Mucosa of descending colon (tissue), 3 donors: Measurements from ENCODE around the gene CPEB4. TPM values are rescaled to one million over a fixed set of nuclear protein-coding genes. Genes with fewer than 3 reads are reported as not detected.

Experiments
- ATAC-seq: fragments of 200-7000 bp; cut with Tn5 transposase; one replicate; pipeline ENCODE4 v1.9.1; 2020; ENCODE audit warnings: mild to moderate bottlenecking, moderate library complexity
- DNase-seq, 3 donors: peaks; one replicate each; pipeline ENCODE4 v3.0.0-alpha.2; 2020
- H3K36me3 ChIP-seq: fragments of 200-600 bp; one replicate; pipeline ENCODE4 v1.8.0; 2021; ENCODE audit warnings: low read depth, mild to moderate bottlenecking
- H3K4me1 ChIP-seq: fragments of 200-600 bp; one replicate; pipeline ENCODE4 v1.8.0; 2021; ENCODE audit warnings: low read depth, mild to moderate bottlenecking
- H3K4me3 ChIP-seq: fragments of 200-600 bp; one replicate; pipeline ENCODE4 v1.8.0; 2021; ENCODE audit warnings: mild to moderate bottlenecking
- H3K9me3 ChIP-seq: fragments of 200-600 bp; one replicate; pipeline ENCODE4 v1.8.0; 2021; ENCODE audit warnings: mild to moderate bottlenecking
- CTCF ChIP-seq: fragments of 200-600 bp; IDR thresholded peaks from one replicate; pipeline ENCODE4 v1.8.0; 2022; ENCODE audit warnings: antibody characterized with exemption, mild to moderate bottlenecking
- intact Hi-C, 2 donors: fragments of 100-400 bp; cut with DNase I in 1 of 2; cut with micrococcal nuclease in 1 of 2; formaldehyde crosslinking; loops; one replicate each; pipeline versions ENCODE4 v1.11.0 to v1.11.1; 2022; cut with DNase I, micrococcal nuclease
- total RNA-seq, 3 donors: library from RNA; stranded (reverse); fragmentation: NEBNext Ultra II Directional in 2 of 3; extraction: Animal tissue kit (Norgen Biotek cat#: 25700) in 2 of 3; gene quantifications; one replicate each; pipeline versions ENCODE4 v1.2.1 to v1.2.4, GENCODE V29; 2021 to 2023
- donor health status: DM: no; HTN: no; CAD: no; lungs with moderate emphysema.
- donor health status: DM: no; HTN: no; CAD: no.
- donor health status: DM: no; HTN: yes; CAD: no.

Gene CPEB4
- total RNA-seq, 3 donors from 2014 or later = 31.8 to 51.3 (median 32.1) TPM

- TF ChIP-seq CTCF = no peak
- H3K9me3 ChIP-seq = no peaks in the 10 kb centered on the region
- intact Hi-C loops = no loop called here
- no peaks in the 10 kb centered on the region for H3K36me3 ChIP-seq
- H3K4me1 ChIP-seq = no peaks in the 10 kb centered on the region
- DNase-seq (no peak), ATAC-seq (no peak)
- no peak overlapping the region for H3K4me3 ChIP-seq
Measured at GRCh38 chr5:173946323-173946722, 58.2 kb downstream of the CPEB4 start.

- intact Hi-C loops = no loop called here
- DNase-seq (no peak), ATAC-seq (no peak)
- TF ChIP-seq CTCF = no peak
- no peak overlapping the region for H3K4me3 ChIP-seq
- H3K36me3 ChIP-seq = no peaks in the 10 kb centered on the region
- H3K4me1 ChIP-seq = no peaks in the 10 kb centered on the region
- H3K9me3 ChIP-seq = no peaks in the 10 kb centered on the region
Measured at GRCh38 chr5:173950829-173951228, 62.7 kb downstream of the CPEB4 start.

- H3K36me3 ChIP-seq = no peaks in the 10 kb centered on the region
- ATAC-seq = no peak
- H3K4me3 ChIP-seq = no peak overlapping the region
Measured at GRCh38 chr5:173953528-173954090, 65.5 kb downstream of the CPEB4 start.

GRCh38 chr5:173954671-173955521 lies 66.7 kb downstream of the CPEB4 start:
- no peak for TF ChIP-seq CTCF
- Histone ChIP-seq H3K4me3 (no peak overlapping the region), H3K9me3 (no peaks in the 10 kb centered on the region), H3K4me1 (no peaks in the 10 kb centered on the region), H3K36me3 (no peaks in the 10 kb centered on the region)
- no peak for DNase-seq
- intact Hi-C loops = no loop called here
- ATAC-seq = no peak

More at GRCh38 chr5:173953528-173954090, 65.5 kb downstream of the CPEB4 start:
- Histone ChIP-seq H3K4me1 (no peaks in the 10 kb centered on the region), H3K9me3 (no peaks in the 10 kb centered on the region)
- no peak for DNase-seq
- intact Hi-C loops = no loop called here
- no peak for TF ChIP-seq CTCF

GRCh38 chr5:173960986-173961385 lies 72.8 kb downstream of the CPEB4 start:
- intact Hi-C loops = no loop called here
- DNase-seq (no peak), ATAC-seq (no peak)
- Histone ChIP-seq H3K9me3 (no peaks in the 10 kb centered on the region), H3K4me1 (no peaks in the 10 kb centered on the region), H3K4me3 (no peak overlapping the region), H3K36me3 (no peaks in the 10 kb centered on the region)
- no peak for TF ChIP-seq CTCF
